ENCODE data around the gene ZNF530.

DNA sequence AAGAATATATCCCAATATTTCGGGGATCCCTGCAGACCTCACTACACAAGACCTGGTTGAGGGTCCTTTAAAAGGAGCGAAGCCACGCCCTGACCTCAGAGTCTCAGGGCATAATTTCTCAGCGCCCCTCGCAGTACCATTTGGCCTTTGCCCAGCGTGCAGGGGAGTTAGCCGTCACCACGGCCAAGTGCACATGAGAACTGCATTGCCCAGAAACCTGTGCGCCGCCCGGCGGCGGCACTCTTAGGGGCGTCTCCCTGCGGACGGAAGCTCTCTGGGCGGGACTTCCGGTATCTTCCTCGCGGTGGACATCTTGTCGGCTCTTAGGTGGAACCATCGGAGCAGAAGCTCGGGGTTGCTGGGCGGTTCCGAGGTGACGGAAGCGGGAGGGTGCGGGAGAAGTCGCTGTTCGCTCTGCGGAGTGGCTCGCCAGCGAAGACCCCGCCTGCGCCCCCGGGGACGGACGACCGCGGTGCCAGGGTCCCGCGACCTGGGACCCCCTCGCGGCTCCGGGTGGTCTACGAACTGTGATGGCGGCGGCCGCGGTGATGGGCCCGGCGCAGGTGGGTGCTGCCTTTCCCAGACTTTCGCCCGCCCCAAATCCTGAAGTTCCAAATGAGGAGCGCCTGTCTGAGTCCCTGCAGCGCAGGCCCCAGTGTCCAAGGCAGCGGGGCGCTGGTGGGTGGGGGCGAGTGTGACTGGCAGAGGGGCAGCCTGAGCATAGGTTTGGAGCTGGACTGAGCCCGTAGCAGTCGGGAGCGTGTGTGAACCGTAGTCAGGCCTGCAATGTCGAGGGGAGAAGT, 14.5 kb downstream of the ZNF530 start, which contains the start of gene ZNF134:
- no peak for TF ChIP-seq FOXK2 (IDR thresholded peaks at IDR 0.05)
- no peak for TF ChIP-seq HDGF (IDR thresholded peaks at IDR 0.05; ENCODE audit: borderline replicate concordance)
- TF ChIP-seq TARDBP (IDR thresholded peaks at IDR 0.05): no peak

All from HEK293T (cell line).